Measurements from ENCODE around the gene ENDOU. TPM values are rescaled to one million over a fixed set of nuclear protein-coding genes. Genes with fewer than 3 reads are reported as not detected.

The ENDOU gene
- total RNA-seq, 1 experiment from 2014 or later, result 0.43 TPM

- Histone ChIP-seq H3K4me1 (no peaks in the 10 kb centered on the region), H3K36me3 (ENCODE audit: control insufficient read depth, insufficient read depth, low read length) (peaks cover 2% of the 10 kb centered on the region; the same call in 1 of the 2 replicates), H3K4me3 (ENCODE audit: low read depth, low read length) (no peak overlapping the region), H3K27me3 (replicated peaks; ENCODE audit: control insufficient read depth, insufficient read depth, low read length) (no peaks in the 10 kb centered on the region), H3K9me3 (no peaks in the 10 kb centered on the region)
- no TSS peak for BruUV-seq (replicated peaks)
- Mint-ChIP-seq H3K4me3 (ENCODE audit: unreplicated experiment) (no peak overlapping the region), H3K9me3 (ENCODE audit: unreplicated experiment) (no peaks in the 10 kb centered on the region), H3K27ac (ENCODE audit: unreplicated experiment) (no peak overlapping the region), H3K27me3 (ENCODE audit: insufficient read depth, unreplicated experiment) (no peaks in the 10 kb centered on the region), H3K36me3 (ENCODE audit: insufficient read depth, unreplicated experiment) (peaks cover 55% of the 10 kb centered on the region), H3K4me1 (ENCODE audit: low read depth, unreplicated experiment) (no peaks in the 10 kb centered on the region)
- ChIA-PET POLR2A (interaction anchor here (0.5 kb wide), 1 partner anchor 18 kb away, joined by 3 read pairs; no protein-coding TSS in a partner anchor), CTCF (interaction anchor here (0.9 to 1.2 kb wide), 2 partner anchors 11 to 46 kb away, joined by 3 read pairs; no protein-coding TSS in a partner anchor)
- DNase-seq, result no peak
- no peak for TF ChIP-seq CTCF (IDR thresholded peaks at IDR 0.05; ENCODE audit: insufficient read depth in 1 of 2, low read depth in 1 of 2, low read length in 1 of 2, severe bottlenecking in 1 of 2, unreplicated experiment in 1 of 2)
- intact Hi-C loops (cut with micrococcal nuclease; ENCODE audit: unreplicated experiment), result no loop called here
These were observed 27.2 kb downstream of the ENDOU start for GRCh38 chr12:47698055-47698454.

- H3K4me3 Mint-ChIP-seq (ENCODE audit: unreplicated experiment), result no peak overlapping the region
- POLR2A ChIA-PET, result no interaction called here
- no TSS peak for BruUV-seq (replicated peaks)
- H3K36me3 Mint-ChIP-seq (ENCODE audit: insufficient read depth, unreplicated experiment), result peaks cover 44% of the 10 kb centered on the region
- no peak for DNase-seq
- no peaks in the 10 kb centered on the region for H3K9me3 ChIP-seq
- H3K9me3 Mint-ChIP-seq (ENCODE audit: unreplicated experiment), result no peaks in the 10 kb centered on the region
- H3K27me3 Mint-ChIP-seq (ENCODE audit: insufficient read depth, unreplicated experiment), result no peaks in the 10 kb centered on the region
- TF ChIP-seq CTCF (IDR thresholded peaks at IDR 0.05; ENCODE audit: insufficient read depth in 1 of 2, low read depth in 1 of 2, low read length in 1 of 2, severe bottlenecking in 1 of 2, unreplicated experiment in 1 of 2), result no peak
- no peaks in the 10 kb centered on the region for H3K4me1 Mint-ChIP-seq (ENCODE audit: low read depth, unreplicated experiment)
- H3K4me1 ChIP-seq, result no peaks in the 10 kb centered on the region; the same call in 1 of the 2 replicates
- H3K36me3 ChIP-seq (ENCODE audit: control insufficient read depth, insufficient read depth, low read length), result 0 out of 2 replicates have a peak, but pooled peaks cover 4% of the 10 kb centered on the region
- CTCF ChIA-PET, result no interaction called here
- H3K27ac Mint-ChIP-seq (ENCODE audit: unreplicated experiment), result no peak overlapping the region
- intact Hi-C loops (cut with micrococcal nuclease; ENCODE audit: unreplicated experiment), result no loop called here
- no peaks in the 10 kb centered on the region for H3K27me3 ChIP-seq (replicated peaks; ENCODE audit: control insufficient read depth, insufficient read depth, low read length)
- no peak overlapping the region for H3K4me3 ChIP-seq (ENCODE audit: low read depth, low read length)
These were observed 36.1 kb downstream of the ENDOU start for GRCh38 chr12:47689215-47689614.

- Mint-ChIP-seq H3K36me3 (ENCODE audit: insufficient read depth, unreplicated experiment) (peaks cover 41% of the 10 kb centered on the region), H3K27ac (ENCODE audit: unreplicated experiment) (no peak overlapping the region), H3K9me3 (ENCODE audit: unreplicated experiment) (no peaks in the 10 kb centered on the region), H3K4me1 (ENCODE audit: low read depth, unreplicated experiment) (no peaks in the 10 kb centered on the region), H3K27me3 (ENCODE audit: insufficient read depth, unreplicated experiment) (no peaks in the 10 kb centered on the region), H3K4me3 (ENCODE audit: unreplicated experiment) (no peak overlapping the region)
- BruUV-seq (replicated peaks), result no TSS peak
- POLR2A ChIA-PET, result no interaction called here
- no peak for DNase-seq
- intact Hi-C loops (cut with micrococcal nuclease; ENCODE audit: unreplicated experiment), result no loop called here
- CTCF ChIA-PET, result interaction anchor here (0.6 to 1.7 kb wide), 3 partner anchors 19 to 183 kb away, joined by 3 to 13 read pairs (median 3); no protein-coding TSS in a partner anchor
- H3K27me3 ChIP-seq (replicated peaks; ENCODE audit: control insufficient read depth, insufficient read depth, low read length), result no peaks in the 10 kb centered on the region
- H3K4me3 ChIP-seq (ENCODE audit: low read depth, low read length), result no peak overlapping the region
- no peaks in the 10 kb centered on the region; the same call in 1 of the 2 replicates for H3K4me1 ChIP-seq
- 0 out of 2 replicates have a peak, but pooled peaks cover 4% of the 10 kb centered on the region for H3K36me3 ChIP-seq (ENCODE audit: control insufficient read depth, insufficient read depth, low read length)
- no peak for TF ChIP-seq CTCF (IDR thresholded peaks at IDR 0.05; ENCODE audit: insufficient read depth in 1 of 2, low read depth in 1 of 2, low read length in 1 of 2, severe bottlenecking in 1 of 2, unreplicated experiment in 1 of 2)
- no peaks in the 10 kb centered on the region for H3K9me3 ChIP-seq
These were observed 37.7 kb downstream of the ENDOU start for GRCh38 chr12:47687636-47688035.
